HG03521 (cell line): ENCODE data around the gene MYO18A.

Source experiments
- ATAC-seq: cut with Tn5 transposase; IDR thresholded peaks from one replicate; pipeline ENCODE4 v1.9.1; 2021; ENCODE audit warnings: mild to moderate bottlenecking, moderate library complexity; ENCODE audit not compliant: unreplicated experiment

The MYO18A gene

GRCh38 chr17:29058391-29058790 is 121.8 kb downstream of the MYO18A start:
- no peak for ATAC-seq

GRCh38 chr17:29057361-29057760 is 122.8 kb downstream of the MYO18A start:
- ATAC-seq, result no peak

DNA sequence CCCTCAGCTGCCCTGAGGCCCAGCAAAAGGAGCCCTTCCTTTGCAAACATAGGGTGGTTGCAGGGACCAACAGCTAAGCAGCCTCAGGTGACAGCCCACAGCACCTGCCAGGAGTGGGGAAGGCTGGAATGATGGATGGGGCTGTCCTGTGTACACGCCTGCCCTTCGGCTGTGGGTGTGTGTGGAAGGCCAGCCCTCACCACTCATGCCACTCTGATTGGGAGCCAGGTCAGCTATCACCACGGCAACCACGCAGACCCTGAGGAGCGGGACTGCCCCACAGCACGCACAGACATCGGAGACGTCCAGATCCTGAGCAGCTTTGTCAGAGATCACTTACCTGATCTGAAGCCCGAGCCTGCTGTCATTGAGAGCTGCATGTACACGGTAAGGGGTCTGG is 125.4 kb downstream of the MYO18A start:
- ATAC-seq, result no peak

DNA sequence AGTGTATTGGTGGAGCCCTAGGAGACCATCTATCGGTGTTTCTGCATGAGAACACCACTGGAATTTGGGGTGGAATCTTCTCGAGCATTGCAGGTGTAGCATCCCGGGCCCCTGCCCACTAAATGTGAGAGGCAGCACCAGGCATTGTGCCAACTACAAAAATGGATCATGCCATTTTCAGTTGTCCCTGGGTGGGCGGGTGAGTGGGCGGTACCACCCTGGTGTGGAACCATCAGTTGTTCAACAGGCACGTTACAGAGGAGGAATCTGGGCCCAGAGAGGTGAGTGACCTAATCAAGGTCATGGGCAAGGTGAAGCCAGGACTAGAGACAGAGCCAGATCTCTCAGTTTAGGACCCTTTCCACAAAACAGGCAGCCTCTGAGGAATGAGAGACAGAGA is 128.5 kb downstream of the MYO18A start:
- ATAC-seq, result no peak

DNA sequence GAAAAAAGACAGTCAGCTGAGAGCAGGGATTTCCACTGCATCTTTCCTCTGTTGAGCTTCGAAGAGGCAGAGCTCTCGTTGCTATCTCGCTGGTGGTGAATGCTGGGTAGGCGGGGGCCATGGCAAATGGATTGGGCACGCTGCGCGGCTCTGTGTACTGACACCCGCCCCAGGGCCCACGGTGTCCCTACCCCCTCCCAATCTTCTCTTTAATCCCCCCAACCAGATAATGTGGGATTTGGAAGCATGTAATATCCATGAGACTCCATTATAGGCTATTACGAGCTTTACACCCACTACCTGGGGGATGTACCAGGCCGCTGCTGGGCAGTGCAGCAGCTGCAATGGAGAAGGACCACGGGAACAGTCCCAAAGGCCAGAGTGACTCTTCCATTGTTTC is 129.0 kb downstream of the MYO18A start:
- no peak for ATAC-seq

GRCh38 chr17:29050176-29050575 is 130.0 kb downstream of the MYO18A start:
- no peak for ATAC-seq

DNA sequence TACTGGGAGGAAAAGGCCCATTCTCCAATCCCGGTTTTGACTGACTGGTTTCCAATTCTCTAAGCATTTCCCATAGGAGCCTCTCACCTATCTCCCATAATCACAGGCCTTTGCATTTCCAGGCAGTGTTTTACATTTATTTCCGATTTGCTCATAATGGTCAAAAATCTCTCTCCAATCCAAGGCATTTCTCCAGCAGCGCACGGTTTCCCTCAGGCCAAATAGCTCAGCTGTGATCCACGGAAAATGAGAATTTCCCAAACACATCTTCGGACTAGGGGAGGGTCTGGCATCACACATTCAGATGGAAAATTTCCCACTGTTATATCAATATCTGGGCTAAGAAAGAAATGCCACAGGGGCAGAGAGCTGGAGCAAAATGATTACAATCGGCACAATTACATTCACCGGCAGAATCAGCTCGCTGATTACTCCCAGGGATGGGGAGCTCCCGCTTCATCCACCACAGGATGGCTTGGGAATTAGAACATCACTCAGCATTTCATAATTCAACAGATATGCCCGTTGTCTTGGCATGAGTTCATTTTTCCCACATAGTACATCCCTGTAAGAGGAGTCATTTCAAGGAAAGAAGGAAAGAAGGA is 130.6 kb downstream of the MYO18A start:
- no peak for ATAC-seq

DNA sequence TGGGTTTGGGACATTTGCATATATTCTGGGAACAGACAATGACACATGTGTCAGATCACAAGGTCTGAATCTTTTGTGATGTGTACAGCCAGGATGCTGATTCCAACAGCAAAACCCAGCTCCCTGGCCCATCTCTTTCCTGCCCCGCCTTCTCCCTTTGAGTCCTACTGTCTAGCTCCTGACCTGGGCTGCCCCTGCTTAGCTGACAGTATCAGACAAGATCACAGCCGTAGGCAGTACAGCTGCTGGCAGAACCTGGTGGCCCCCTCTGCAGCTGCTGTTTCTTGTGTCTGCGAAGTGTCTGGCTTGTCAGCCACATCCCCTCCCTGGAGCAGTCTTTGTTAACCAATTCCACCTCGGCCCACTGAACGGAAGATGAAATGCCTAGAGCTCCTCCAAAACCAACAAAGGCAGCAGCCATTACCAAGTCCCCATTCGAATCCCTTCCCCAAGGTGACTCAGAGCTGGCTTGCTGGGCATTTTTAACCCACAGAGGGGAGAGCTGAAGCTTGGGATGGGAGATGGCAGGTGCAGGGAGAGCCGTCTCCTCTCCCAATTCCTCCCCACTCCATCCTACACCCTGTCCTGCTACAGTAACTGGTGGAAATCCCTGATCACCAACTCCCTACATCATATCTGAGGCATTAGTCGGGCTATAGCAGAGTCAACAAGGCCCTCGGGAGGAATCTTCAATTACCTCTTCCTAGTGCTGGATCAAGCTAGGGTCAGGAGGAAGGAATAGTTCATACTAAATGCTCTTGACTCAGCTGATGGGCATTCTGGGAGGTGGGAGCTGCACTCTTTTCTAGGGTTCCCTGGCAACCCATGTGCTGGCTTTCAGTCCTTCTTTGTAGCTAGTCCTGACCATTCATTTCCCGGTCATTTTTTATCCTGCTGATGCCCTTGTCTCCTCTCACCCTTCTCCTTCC is 131.5 kb downstream of the MYO18A start:
- ATAC-seq, result no peak

GRCh38 chr17:29046473-29046839 is 133.7 kb downstream of the MYO18A start:
- ATAC-seq, result no peak

DNA sequence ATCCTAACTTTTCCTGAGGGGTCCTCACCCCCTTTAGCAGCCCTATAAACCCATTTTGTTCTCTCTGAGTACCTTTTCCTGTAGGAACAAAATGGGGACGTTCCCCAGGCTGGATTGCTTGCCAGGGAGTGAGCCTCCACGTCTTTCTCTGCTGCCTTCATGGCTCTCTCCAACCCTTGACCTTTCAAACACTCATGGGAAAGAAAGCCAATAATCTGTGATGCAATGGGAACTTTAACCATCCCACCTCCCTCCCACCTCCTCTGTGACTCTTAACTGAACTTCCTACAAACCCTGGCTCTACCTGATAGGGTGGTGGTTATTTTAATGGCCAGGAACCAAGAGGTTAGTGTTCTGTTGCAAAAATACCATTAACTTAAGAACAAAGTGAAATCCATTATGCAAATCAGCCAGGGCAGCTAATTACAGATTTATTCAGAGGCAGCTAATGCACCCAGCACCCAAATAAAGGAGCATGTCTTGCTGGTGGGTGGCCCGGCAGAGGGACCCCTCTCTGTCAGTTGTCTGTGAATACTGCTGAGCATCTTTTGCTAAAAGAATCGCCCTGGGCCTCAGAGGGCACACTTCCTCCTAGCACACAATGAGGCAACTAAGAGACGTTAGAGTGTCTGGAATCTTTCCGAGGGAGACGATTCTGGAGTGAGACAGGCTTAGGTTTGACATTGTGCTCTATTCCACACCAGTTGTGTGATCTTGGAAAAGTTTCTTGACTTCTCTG is 134.3 kb downstream of the MYO18A start:
- ATAC-seq, result no peak

- no peak for ATAC-seq
Observed at GRCh38 chr17:29045026-29045425, 135.2 kb downstream of the MYO18A start.

DNA sequence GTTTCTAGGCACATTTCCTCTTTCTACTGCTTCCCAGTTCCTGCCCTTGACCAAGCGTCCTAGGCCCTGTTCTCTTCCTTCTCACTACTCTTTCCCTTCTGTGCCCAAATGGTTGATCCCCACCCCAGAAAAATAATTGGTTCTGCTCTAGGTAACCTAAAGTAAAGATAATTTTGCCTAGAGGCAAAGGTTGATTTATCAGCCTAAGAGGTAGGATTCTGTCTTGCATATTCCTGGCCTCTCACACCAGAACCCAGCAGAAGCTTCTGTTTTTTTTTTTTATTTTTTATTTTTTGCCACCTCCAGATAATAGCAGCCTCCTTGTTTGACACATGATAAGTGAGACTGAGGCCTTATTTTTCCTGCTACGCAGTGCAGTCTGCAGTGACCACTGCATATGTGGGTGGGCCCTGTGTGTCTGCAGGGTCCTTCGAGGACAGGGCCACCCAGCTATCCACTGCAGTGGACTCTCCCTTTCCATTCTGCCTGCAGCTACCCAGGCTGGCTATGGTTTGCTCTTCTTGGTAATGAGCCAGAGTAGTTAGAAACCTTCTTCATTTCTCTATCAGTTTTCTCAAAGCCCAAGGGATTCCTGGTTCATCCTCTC is 136.6 kb downstream of the MYO18A start:
- no peak for ATAC-seq

- no peak for ATAC-seq
Observed at GRCh38 chr17:29042679-29043538, 137.3 kb downstream of the MYO18A start, which contains the start of gene PIPOX. Gene PIPOX (plus strand): TSS chr17:29043141. CDS start chr17:29043226, 85 bp downstream.

- no peak for ATAC-seq
Observed at GRCh38 chr17:29042026-29042678, 138.0 kb downstream of the MYO18A start.

GRCh38 chr17:29041571-29041970 is 138.6 kb downstream of the MYO18A start:
- no peak for ATAC-seq

GRCh38 chr17:29041091-29041490 is 139.1 kb downstream of the MYO18A start:
- ATAC-seq, result no peak

DNA sequence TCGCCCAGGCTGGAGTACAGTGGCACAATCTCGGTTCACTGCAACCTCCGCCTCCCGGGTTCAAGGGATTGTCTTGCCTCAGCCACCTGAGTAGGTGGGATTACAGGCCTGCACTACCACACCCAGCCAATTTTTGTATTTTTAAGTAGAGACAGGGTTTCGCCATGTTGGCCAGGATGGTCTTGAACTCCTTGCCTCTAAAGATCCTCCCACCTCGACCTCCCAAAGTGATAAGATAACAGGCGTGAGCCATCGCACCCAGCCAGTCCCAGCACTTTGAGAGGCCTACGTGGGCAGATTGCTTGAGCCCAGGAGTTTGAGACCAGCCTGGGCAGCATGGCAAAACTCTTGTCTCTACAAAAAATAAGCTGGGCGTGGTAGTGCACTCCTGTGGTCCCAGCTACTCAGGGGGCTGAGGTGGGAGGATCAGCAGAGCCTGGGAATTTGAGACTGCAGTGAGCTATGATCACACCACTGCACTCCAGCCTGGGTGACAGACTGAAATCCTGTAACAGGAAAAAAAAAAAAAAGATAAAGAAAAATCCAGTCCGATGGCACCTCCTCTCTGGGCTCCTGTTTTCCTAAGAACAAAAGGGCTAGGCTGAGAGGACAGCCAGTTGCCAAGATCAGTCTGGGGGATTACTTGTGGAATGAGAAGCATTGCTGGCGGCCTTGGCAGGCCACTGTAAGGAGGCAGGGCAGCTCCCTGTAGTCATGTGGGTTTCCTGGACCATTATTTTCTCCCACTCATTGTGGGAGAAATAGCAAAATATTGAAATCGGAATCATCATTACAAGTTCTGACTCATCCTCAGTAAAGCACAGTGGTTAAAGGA is 140.2 kb downstream of the MYO18A start:
- no peak for ATAC-seq

- no peak for ATAC-seq
Observed at GRCh38 chr17:29038085-29038795, 142.0 kb downstream of the MYO18A start.
